H1 (cell line): Measurements from ENCODE around the gene GNG7. TPM values are rescaled to one million over a fixed set of nuclear protein-coding genes. Genes with fewer than 3 reads are reported as not detected.

Experiments
- CTCF ChIA-PET: fragments of 300-600 bp; sonication (Branson Sonifier 250); formaldehyde crosslinking; loops from one replicate; lab custom pipeline; 2021; ENCODE audit not compliant: partially characterized antibody; lab: Charles Lee
- POLR2A ChIA-PET: fragments of 300-600 bp; sonication (Branson Sonifier 250); formaldehyde crosslinking; loops from one replicate; lab custom pipeline; 2021; ENCODE audit warnings: inconsistent platforms; ENCODE audit not compliant: partially characterized antibody; lab: Charles Lee
- DNase-seq, 2 experiments: peaks; one replicate each; pipeline versions ENCODE4 v3.0.0 to v3.0.0-alpha.2; 2010 to 2022; ENCODE audit warnings: low spot score in 2 of 2, low read depth in 1 of 2, mixed read lengths in 1 of 2
- FAIRE-seq: peaks from 2 replicates; lab custom pipeline; 2011; peaks lifted over from hg19 to GRCh38; lab: Jason Lieb, UNC
- H2AFZ ChIP-seq: 2 replicates; pipeline ENCODE4 v1.8.1; 2012; ENCODE audit warnings: low read length, inconsistent platforms
- H2AK5ac ChIP-seq: 2 replicates; pipeline ENCODE4 v1.6.1; 2013; ENCODE audit warnings: low read depth, low read length
- H2BK120ac ChIP-seq: replicated peaks from 2 replicates; pipeline ENCODE3; 2013; ENCODE audit warnings: low read depth, low read length, inconsistent platforms
- H2BK12ac ChIP-seq: 2 replicates; pipeline ENCODE4 v1.6.1; 2013; ENCODE audit warnings: low read depth, low read length
- H2BK15ac ChIP-seq: 2 replicates; pipeline ENCODE4 v1.6.1; 2013; ENCODE audit warnings: low read length
- H2BK20ac ChIP-seq: 2 replicates; pipeline ENCODE4 v1.6.1; 2013; ENCODE audit warnings: low read length
- H2BK5ac ChIP-seq: 2 replicates; pipeline ENCODE4 v1.6.1; 2013; ENCODE audit warnings: low read depth, low read length
- H3K14ac ChIP-seq: 2 replicates; pipeline ENCODE4 v1.6.1; 2013; ENCODE audit warnings: inconsistent platforms; ENCODE audit not compliant: insufficient read length
- H3K18ac ChIP-seq: 2 replicates; pipeline ENCODE4 v1.6.1; 2013; ENCODE audit warnings: low read length; ENCODE audit errors: extremely low read depth
- H3K23ac ChIP-seq: 2 replicates; pipeline ENCODE4 v1.6.1; 2013; ENCODE audit warnings: inconsistent platforms; ENCODE audit not compliant: insufficient read length
- H3K23me2 ChIP-seq: 2 replicates; pipeline ENCODE4 v1.6.1; 2013; ENCODE audit warnings: low read depth, low read length
- H3K27ac ChIP-seq: 2 replicates; pipeline ENCODE4 v1.6.1; 2011; ENCODE audit warnings: low read depth, low read length, inconsistent platforms
- H3K27me3 ChIP-seq, 4 experiments: replicated peaks in 1 of 4; 1 replicate in 1 of 4; 2 replicates in 3 of 4; pipeline versions ENCODE4 v1.6.1 to v1.8.1; 2011 to 2013; ENCODE audit warnings: low read length in 3 of 4, mild to moderate bottlenecking in 3 of 4, inconsistent platforms in 2 of 4, mixed read lengths in 2 of 4, moderate library complexity in 1 of 4; ENCODE audit not compliant: control insufficient read depth in 3 of 4, insufficient read depth in 3 of 4; ENCODE audit errors: extremely low read depth in 1 of 4
- H3K36me3 ChIP-seq, 4 experiments: 2 replicates each; pipeline versions ENCODE4 v1.6.1 to v1.8.1; 2011 to 2013; ENCODE audit warnings: mild to moderate bottlenecking in 4 of 4, low read length in 3 of 4, moderate library complexity in 2 of 4, control low read depth in 1 of 4, inconsistent platforms in 1 of 4; ENCODE audit not compliant: insufficient read depth in 4 of 4, control insufficient read depth in 2 of 4
- H3K4ac ChIP-seq: replicated peaks from 2 replicates; pipeline ENCODE3; 2013; ENCODE audit warnings: low read length, low read depth, mixed read lengths, inconsistent platforms; ENCODE audit not compliant: insufficient read length
- H3K4me1 ChIP-seq, 4 experiments: replicated peaks in 1 of 4; 1 replicate in 1 of 4; 2 replicates in 3 of 4; pipeline versions ENCODE4 v1.6.1 to v1.8.1; 2011 to 2013; ENCODE audit warnings: low read length in 3 of 4, inconsistent platforms in 2 of 4, mixed read lengths in 1 of 4; ENCODE audit not compliant: insufficient read depth in 4 of 4, control insufficient read depth in 3 of 4
- H3K4me2 ChIP-seq, 2 experiments: 2 replicates each; pipeline versions ENCODE4 v1.6.1 to v1.8.1; 2011 to 2013; ENCODE audit warnings: low read depth in 2 of 2, low read length in 2 of 2, control low read depth in 1 of 2, inconsistent platforms in 1 of 2, mild to moderate bottlenecking in 1 of 2; ENCODE audit not compliant: insufficient read depth in 1 of 2
- H3K4me3 ChIP-seq, 4 experiments: fragments of 200-600, 300-600 bp in 1 of 4; sonication (generic), shearing (Covaris generic), sonication (Bioruptor Twin) in 1 of 4; 2 replicates each; pipeline versions ENCODE4 v1.5.1 to v1.8.1; 2011 to 2016; ENCODE audit warnings: low read length in 4 of 4, low read depth in 3 of 4, control low read depth in 2 of 4, inconsistent platforms in 2 of 4, mild to moderate bottlenecking in 2 of 4, mixed read lengths in 1 of 4, moderate library complexity in 1 of 4; ENCODE audit not compliant: insufficient read depth in 2 of 4; ENCODE audit errors: extremely low read depth in 1 of 4
- H3K56ac ChIP-seq: replicated peaks from 2 replicates; pipeline ENCODE3; 2013; ENCODE audit warnings: low read depth, mild to moderate bottlenecking, mixed read lengths, low read length, inconsistent platforms; ENCODE audit not compliant: insufficient read length
- H3K79me1 ChIP-seq: 2 replicates; pipeline ENCODE4 v1.6.1; 2013; ENCODE audit warnings: low read depth, low read length, control low read depth
- H3K79me2 ChIP-seq, 2 experiments: 2 replicates each; pipeline versions ENCODE4 v1.6.1 to v1.8.1; 2012 to 2013; ENCODE audit warnings: low read length in 2 of 2, mild to moderate bottlenecking in 2 of 2, inconsistent platforms in 1 of 2; ENCODE audit not compliant: insufficient read depth in 2 of 2, control insufficient read depth in 1 of 2
- H3K9ac ChIP-seq, 4 experiments: replicated peaks in 1 of 4; 1 replicate in 1 of 4; 2 replicates in 3 of 4; pipeline versions ENCODE4 v1.6.1 to v1.8.1; 2011 to 2013; ENCODE audit warnings: low read depth in 3 of 4, low read length in 3 of 4, control low read depth in 2 of 4, mild to moderate bottlenecking in 2 of 4, moderate library complexity in 2 of 4, inconsistent platforms in 1 of 4; ENCODE audit errors: extremely low read depth in 1 of 4
- H3K9me3 ChIP-seq, 2 experiments: 2 replicates each; pipeline versions ENCODE4 v1.6.1 to v1.8.1; 2012 to 2013; ENCODE audit warnings: mild to moderate bottlenecking in 2 of 2, moderate library complexity in 2 of 2, control low read depth in 1 of 2, inconsistent platforms in 1 of 2, low read depth in 1 of 2, low read length in 1 of 2, mixed read lengths in 1 of 2; ENCODE audit not compliant: insufficient read depth in 2 of 2
- H4K20me1 ChIP-seq, 2 experiments: replicated peaks in 1 of 2; 2 replicates each; pipeline versions ENCODE3 to v1.8.1; 2011 to 2013; ENCODE audit warnings: inconsistent platforms in 2 of 2, low read length in 2 of 2, mild to moderate bottlenecking in 1 of 2; ENCODE audit not compliant: insufficient read depth in 2 of 2, control insufficient read depth in 1 of 2
- H4K5ac ChIP-seq: 2 replicates; pipeline ENCODE4 v1.6.1; 2013; ENCODE audit warnings: low read length, low read depth, mixed read lengths, inconsistent platforms; ENCODE audit not compliant: insufficient read length
- H4K8ac ChIP-seq: 2 replicates; pipeline ENCODE4 v1.8.0; 2013; ENCODE audit warnings: mild to moderate bottlenecking, moderate library complexity, low read length, inconsistent platforms; ENCODE audit not compliant: insufficient read depth; ENCODE audit errors: extremely low read depth
- H4K91ac ChIP-seq: replicated peaks from 2 replicates; pipeline ENCODE3; 2013; ENCODE audit warnings: low read length, mixed read lengths, inconsistent platforms; ENCODE audit not compliant: insufficient read length
- BRCA1 ChIP-seq: IDR thresholded peaks from 2 replicates; pipeline ENCODE4 v1.6.1; 2012; ENCODE audit warnings: low read depth, low read length, improper control_type of control experiment
- CHD1 ChIP-seq: IDR thresholded peaks from 2 replicates; pipeline ENCODE4 v1.6.1; 2012; ENCODE audit warnings: low read depth, low read length, improper control_type of control experiment
- E2F6 ChIP-seq: IDR thresholded peaks from 2 replicates; pipeline ENCODE4 v1.6.1; 2012; ENCODE audit warnings: inconsistent platforms
- EGR1 ChIP-seq: IDR thresholded peaks from 2 replicates; pipeline ENCODE4 v1.6.1; 2011; ENCODE audit warnings: low read depth, low read length, borderline replicate concordance
- EP300 ChIP-seq, 2 experiments: IDR thresholded peaks; 1 replicate in 1 of 2; 2 replicates in 1 of 2; pipeline ENCODE4 v1.6.1; 2011 to 2012; ENCODE audit warnings: low read depth in 2 of 2, low read length in 2 of 2, mild to moderate bottlenecking in 2 of 2, borderline replicate concordance in 1 of 2, inconsistent platforms in 1 of 2, moderate library complexity in 1 of 2
- PHF8 ChIP-seq: fragments of 200-600 bp; sonication (generic); conservative IDR thresholded peaks from 2 replicates; pipeline ENCODE4 v1.7.1; 2012; ENCODE audit warnings: low read depth, mild to moderate bottlenecking, inconsistent platforms, low read length, moderate library complexity
- POLR2AphosphoS5 ChIP-seq: IDR thresholded peaks from 2 replicates; pipeline ENCODE4 v1.6.1; 2011; ENCODE audit warnings: low read depth, low read length
- POU5F1 ChIP-seq: IDR thresholded peaks from 2 replicates; pipeline ENCODE4 v1.6.1; 2011; ENCODE audit warnings: low read depth, mild to moderate bottlenecking, low read length, moderate library complexity
- SIN3A ChIP-seq, 2 experiments: IDR thresholded peaks in 1 of 2; conservative IDR thresholded peaks in 1 of 2; 2 replicates each; pipeline ENCODE4 v1.6.1; 2011 to 2012; ENCODE audit warnings: low read length in 2 of 2, improper control_type of control experiment in 1 of 2, low read depth in 1 of 2, mild to moderate bottlenecking in 1 of 2
- SP4 ChIP-seq: IDR thresholded peaks from 2 replicates; pipeline ENCODE4 v1.6.1; 2012; ENCODE audit warnings: low read length, inconsistent platforms
- SRF ChIP-seq: IDR thresholded peaks from 2 replicates; pipeline ENCODE4 v1.6.1; 2011; ENCODE audit warnings: mild to moderate bottlenecking, low read depth, low read length, moderate library complexity
- SUZ12 ChIP-seq: fragments of 200-600 bp; sonication (generic); IDR thresholded peaks from 2 replicates; pipeline ENCODE4 v1.6.1; 2012; ENCODE audit warnings: mild to moderate bottlenecking, inconsistent platforms, low read length, moderate library complexity, mixed read lengths
- TAF7 ChIP-seq: optimal IDR thresholded peaks from 2 replicates; pipeline ENCODE3; 2011; ENCODE audit warnings: low read depth, mild to moderate bottlenecking, inconsistent platforms, low read length, moderate library complexity, borderline replicate concordance
- WGBS, 2 experiments: shearing (Covaris generic) in 1 of 2; methylation state at CpG; one replicate each; pipeline versions ENCODE4 v1.1.6 to v1.1.7; 2013 to 2015; ENCODE audit warnings: low lambda C conversion rate in 2 of 2, mixed read lengths in 2 of 2, inconsistent platforms in 1 of 2, low coverage in 1 of 2, missing lambda C conversion rate in 1 of 2; ENCODE audit not compliant: insufficient replicate concordance in 2 of 2, insufficient coverage in 1 of 2, insufficient read length in 1 of 2; ENCODE audit errors: extremely low coverage in 1 of 2, missing lambda C conversion rate in 1 of 2; 5-methylcytosine and 5-hydroxymethylcytosine counted together
- polyA plus RNA-seq, 7 experiments: library from polyadenylated mRNA; depleted of rRNA in 3 of 7; stranded (reverse) in 5 of 7; unstranded in 2 of 7; fragments of >200 nt in 5 of 7; fragments of 200-250 nt in 2 of 7; gene quantifications; 1 replicate in 5 of 7; 2 replicates in 1 of 7; 4 replicates in 1 of 7; pipeline versions ENCODE4 v1.2.1 to v1.2.3, GENCODE V29; 2011 to 2013; ENCODE audit warnings: missing spikeins in 2 of 7, mixed read lengths in 2 of 7
- total RNA-seq: library from RNA; stranded (reverse); fragmentation: NEBNext Ultra II Directional; extraction: Animal tissue kit (Norgen Biotek cat#: 25700); gene quantifications from 2 replicates; pipeline ENCODE4 v1.2.1, GENCODE V29; 2021

GNG7 gene
- total and polyA plus RNA-seq, 2 of the 8 experiments (the other 6 are each of a cell fraction or from before 2014, with no cell fraction given) = 2.8 to 7.8 TPM

DNA sequence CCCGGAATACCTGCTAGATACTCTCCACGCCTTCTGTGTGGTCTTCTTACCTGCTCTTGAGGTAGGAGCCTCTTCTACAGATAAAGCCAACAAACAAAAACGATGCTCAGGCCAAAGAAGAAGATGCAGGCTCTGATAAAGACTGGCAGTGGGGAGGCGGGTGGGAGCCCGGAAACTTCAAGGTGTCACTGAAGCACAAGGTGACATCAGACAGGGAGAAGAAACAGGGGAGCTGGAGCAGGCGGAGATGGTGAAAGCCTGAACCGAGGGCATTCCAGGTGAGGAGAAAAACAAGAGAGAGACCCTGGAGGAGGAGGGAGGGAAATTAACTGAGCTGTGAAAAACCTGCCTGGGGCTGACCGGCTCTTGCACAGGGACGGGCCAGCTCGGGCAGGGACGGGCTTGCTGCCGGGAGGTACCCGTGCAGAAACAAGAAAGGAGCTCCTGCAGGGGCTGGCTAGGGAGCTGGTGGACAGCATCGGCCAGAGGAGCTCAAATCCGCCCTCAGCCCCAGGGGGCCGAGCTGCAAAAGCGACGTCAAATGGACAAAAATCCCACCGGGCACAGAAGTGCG, 19.0 kb downstream of the GNG7 start:
- no peaks in the 10 kb centered on the region for H3K23me2 ChIP-seq
- no peak overlapping the region for H3K56ac ChIP-seq
- no peak overlapping the region for H3K14ac ChIP-seq
- ChIA-PET POLR2A (no interaction called here), CTCF (interaction anchor here (0.6 to 1.3 kb wide), 4 partner anchors 9 to 121 kb away, joined by 3 to 6 read pairs (median 3); no protein-coding TSS in a partner anchor)
- H3K23ac ChIP-seq = no peak overlapping the region
- WGBS, 2 experiments = 87% methylated on average over 20 of the region's 20 CpGs; no CpG with 5 or more reads in 1 of the 2 experiments
- H3K4me1 ChIP-seq = no peaks in the 10 kb centered on the region; a peak in 1 of 7 replicates
- H4K5ac ChIP-seq = no peak overlapping the region
- H2BK12ac ChIP-seq = no peak overlapping the region
- H3K79me2 ChIP-seq = no peaks in the 10 kb centered on the region
- H3K9ac ChIP-seq = no peak overlapping the region
- no peak overlapping the region for H3K27ac ChIP-seq
- no peak overlapping the region for H2BK20ac ChIP-seq
- no peak overlapping the region for H4K8ac ChIP-seq
- no peak overlapping the region for H2BK5ac ChIP-seq
- no peaks in the 10 kb centered on the region for H3K79me1 ChIP-seq
- H3K4me3 ChIP-seq = no peak overlapping the region
- no peak overlapping the region for H3K4ac ChIP-seq
- no peak overlapping the region; the same call in 1 of the 2 replicates for H3K18ac ChIP-seq
- H3K27me3 ChIP-seq = no peaks in the 10 kb centered on the region; a peak in 2 of 7 replicates
- H4K20me1 ChIP-seq = no peaks in the 10 kb centered on the region
- no peak for FAIRE-seq
- H3K36me3 ChIP-seq = no peaks in the 10 kb centered on the region; a peak in 1 of 8 replicates
- no peak overlapping the region for H4K91ac ChIP-seq
- no peak overlapping the region for H2BK15ac ChIP-seq
- DNase-seq = no peak
- no peak overlapping the region for H2AK5ac ChIP-seq
- no peak overlapping the region for H2BK120ac ChIP-seq
- no peak overlapping the region for H3K4me2 ChIP-seq
- no peak overlapping the region for H2AFZ ChIP-seq
- no peaks in the 10 kb centered on the region for H3K9me3 ChIP-seq
- TF ChIP-seq EGR1 (no peak), EP300 (IDR thresholded peaks at IDR 0.05; ENCODE audit: borderline replicate concordance in 1 of 2, low read depth in 2 of 2, low read length in 2 of 2) (no peak), SP4 (no peak), E2F6 (no peak), TAF7 (no peak), SUZ12 (no peak), BRCA1 (no peak), POLR2AphosphoS5 (no peak), SIN3A (conservative IDR thresholded peaks at IDR 0.05 in 1 of 2, IDR thresholded peaks at IDR 0.05 in 1 of 2; ENCODE audit: low read depth in 1 of 2, low read length in 2 of 2) (no peak), PHF8 (no peak), SRF (no peak), CHD1 (no peak), POU5F1 (no peak)
